ENCODE data around the gene CNTN4. TPM values are rescaled to one million over a fixed set of nuclear protein-coding genes. Genes with fewer than 3 reads are reported as not detected.

CNTN4 gene
- total RNA-seq, 1 donor: under 0.01 TPM

DNA sequence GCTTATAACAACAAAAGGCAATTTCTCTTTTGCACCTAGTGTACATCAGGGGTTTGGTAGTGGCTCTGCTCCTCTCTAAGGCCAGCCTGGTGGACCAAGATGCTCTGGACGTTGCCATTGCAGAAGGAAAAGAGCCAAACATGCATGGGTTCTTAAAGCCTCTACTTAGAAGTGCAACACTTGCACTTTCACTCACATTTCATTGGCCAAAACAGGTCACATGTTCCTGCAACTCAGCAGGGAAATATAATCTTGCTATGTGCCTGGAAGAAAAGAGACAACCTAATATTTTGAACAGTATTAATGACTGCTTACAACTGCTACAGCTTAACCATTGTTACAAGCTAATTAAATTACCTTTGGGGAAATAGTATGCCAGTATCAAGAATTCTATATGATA, 828.6 kb downstream of the CNTN4 start:
- no peak for DNase-seq (ENCODE audit: insufficient read length, low spot score, missing footprints)
- peaks cover 4% of the 10 kb centered on the region for H3K9me3 ChIP-seq (ENCODE audit: low read depth, low read length)
- H3K4me3 ChIP-seq (ENCODE audit: insufficient read depth, low read length): no peak overlapping the region
- no peaks in the 10 kb centered on the region for H4K20me1 ChIP-seq (ENCODE audit: insufficient read depth, low read length)
- H3K27me3 ChIP-seq (ENCODE audit: insufficient read depth, low read length): no peaks in the 10 kb centered on the region
- TF ChIP-seq CTCF (IDR thresholded peaks at IDR 0.05; ENCODE audit: extremely low read depth, low read depth, low read length): no peak
- H3K4me1 ChIP-seq (ENCODE audit: insufficient read depth, low read length): no peaks in the 10 kb centered on the region
- H3K27ac ChIP-seq (ENCODE audit: low read depth, low read length): no peak overlapping the region
- no peaks in the 10 kb centered on the region for H3K79me2 ChIP-seq (ENCODE audit: insufficient read depth, low read length)
- H3K36me3 ChIP-seq (ENCODE audit: insufficient read depth, low read length): no peaks in the 10 kb centered on the region
- H3K4me2 ChIP-seq (ENCODE audit: insufficient read depth, low read length): no peak overlapping the region
- H2AFZ ChIP-seq (ENCODE audit: low read length): no peak overlapping the region

DNA sequence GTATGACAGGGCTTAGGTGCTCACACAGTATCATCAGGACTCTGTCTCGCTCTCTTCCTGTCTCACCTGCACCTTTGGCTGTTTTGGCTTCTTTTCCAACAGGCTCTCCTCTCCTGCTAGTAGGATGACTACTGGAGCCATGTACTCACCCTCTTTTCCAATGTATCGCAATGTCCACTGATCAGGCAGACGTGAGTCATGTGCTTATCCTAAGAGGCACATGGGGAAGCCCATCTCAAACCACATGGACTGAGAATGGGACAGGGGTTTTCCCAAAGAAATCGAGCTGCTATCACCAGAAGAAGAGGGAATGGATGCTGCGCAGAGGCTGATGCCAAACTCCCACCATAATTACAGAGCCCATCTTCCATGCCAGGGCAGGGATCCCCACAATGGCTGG, 830.9 kb downstream of the CNTN4 start:
- DNase-seq (ENCODE audit: insufficient read length, low spot score, missing footprints): no peak
- no peak for TF ChIP-seq CTCF (IDR thresholded peaks at IDR 0.05; ENCODE audit: extremely low read depth, low read depth, low read length)
- Histone ChIP-seq H3K4me3 (ENCODE audit: insufficient read depth, low read length) (no peak overlapping the region), H3K9me3 (ENCODE audit: low read depth, low read length) (peaks cover 4% of the 10 kb centered on the region), H3K4me2 (ENCODE audit: insufficient read depth, low read length) (no peak overlapping the region), H2AFZ (ENCODE audit: low read length) (no peak overlapping the region), H3K79me2 (ENCODE audit: insufficient read depth, low read length) (no peaks in the 10 kb centered on the region), H3K36me3 (ENCODE audit: insufficient read depth, low read length) (no peaks in the 10 kb centered on the region), H4K20me1 (ENCODE audit: insufficient read depth, low read length) (no peaks in the 10 kb centered on the region), H3K27ac (ENCODE audit: low read depth, low read length) (no peak overlapping the region), H3K4me1 (ENCODE audit: insufficient read depth, low read length) (no peaks in the 10 kb centered on the region), H3K27me3 (ENCODE audit: insufficient read depth, low read length) (no peaks in the 10 kb centered on the region)

DNA sequence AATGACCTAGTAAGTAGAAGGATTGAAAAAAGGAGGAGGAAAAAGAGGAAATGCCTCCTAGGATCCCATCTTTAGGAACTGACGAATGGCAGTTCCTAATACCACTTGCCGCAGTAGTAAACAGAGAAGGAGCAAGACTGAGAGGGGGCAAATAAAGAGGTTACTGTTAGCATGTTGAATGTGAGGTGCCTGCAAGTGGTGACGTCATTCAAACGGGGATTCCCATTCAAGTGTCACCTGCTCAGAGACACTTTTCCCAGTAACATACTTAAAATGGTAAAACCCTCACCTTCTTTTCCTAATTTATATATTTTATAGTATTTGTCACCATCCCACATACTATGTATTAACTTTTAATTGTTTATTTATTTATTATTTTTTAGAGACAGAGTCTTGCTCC, 832.6 kb downstream of the CNTN4 start:
- H3K27me3 ChIP-seq (ENCODE audit: insufficient read depth, low read length): no peaks in the 10 kb centered on the region
- H2AFZ ChIP-seq (ENCODE audit: low read length): no peak overlapping the region
- no peak overlapping the region for H3K4me2 ChIP-seq (ENCODE audit: insufficient read depth, low read length)
- no peak for TF ChIP-seq CTCF (IDR thresholded peaks at IDR 0.05; ENCODE audit: extremely low read depth, low read depth, low read length)
- peak; percentile 42 for DNase-seq (ENCODE audit: insufficient read length, low spot score, missing footprints)
- H3K36me3 ChIP-seq (ENCODE audit: insufficient read depth, low read length): no peaks in the 10 kb centered on the region
- no peaks in the 10 kb centered on the region for H4K20me1 ChIP-seq (ENCODE audit: insufficient read depth, low read length)
- H3K4me3 ChIP-seq (ENCODE audit: insufficient read depth, low read length): no peak overlapping the region
- H3K4me1 ChIP-seq (ENCODE audit: insufficient read depth, low read length): no peaks in the 10 kb centered on the region
- H3K27ac ChIP-seq (ENCODE audit: low read depth, low read length): no peak overlapping the region
- no peaks in the 10 kb centered on the region for H3K79me2 ChIP-seq (ENCODE audit: insufficient read depth, low read length)
- peaks cover 4% of the 10 kb centered on the region for H3K9me3 ChIP-seq (ENCODE audit: low read depth, low read length)

- H2AFZ ChIP-seq (ENCODE audit: low read length): no peak overlapping the region
- H4K20me1 ChIP-seq (ENCODE audit: insufficient read depth, low read length): no peaks in the 10 kb centered on the region
- H3K36me3 ChIP-seq (ENCODE audit: insufficient read depth, low read length): no peaks in the 10 kb centered on the region
- TF ChIP-seq CTCF (IDR thresholded peaks at IDR 0.05; ENCODE audit: extremely low read depth, low read depth, low read length): no peak
- H3K4me1 ChIP-seq (ENCODE audit: insufficient read depth, low read length): no peaks in the 10 kb centered on the region
- no peak overlapping the region for H3K4me2 ChIP-seq (ENCODE audit: insufficient read depth, low read length)
- H3K9me3 ChIP-seq (ENCODE audit: low read depth, low read length): peaks cover 4% of the 10 kb centered on the region
- DNase-seq (ENCODE audit: insufficient read length, low spot score, missing footprints): no peak
- H3K27ac ChIP-seq (ENCODE audit: low read depth, low read length): no peak overlapping the region
- no peak overlapping the region for H3K4me3 ChIP-seq (ENCODE audit: insufficient read depth, low read length)
- H3K79me2 ChIP-seq (ENCODE audit: insufficient read depth, low read length): no peaks in the 10 kb centered on the region
- H3K27me3 ChIP-seq (ENCODE audit: insufficient read depth, low read length): no peaks in the 10 kb centered on the region
Observed at GRCh38 chr3:2934541-2934940, 835.9 kb downstream of the CNTN4 start.

Measured in osteoblast (primary cell).